Measurements from ENCODE around the gene PIP5K1A. TPM values are rescaled to one million over a fixed set of nuclear protein-coding genes. Genes with fewer than 3 reads are reported as not detected.

PIP5K1A gene
- total and polyA plus RNA-seq, 9 of the 15 experiments (the other 6 are each of a cell fraction or from before 2014, with no cell fraction given) = 1.9 to 42.4 (median 18.8) TPM

- TF ChIP-seq FOXK2 (conservative IDR thresholded peaks at IDR 0.05 in 1 of 2, IDR thresholded peaks at IDR 0.05 in 1 of 2; ENCODE audit: low read depth in 2 of 2) = peak; percentile 73 to 94
- no peak for TF ChIP-seq TCF15 (CRISPR knock-in tag; IDR thresholded peaks at IDR 0.05)
- TF ChIP-seq OTX1 (CRISPR knock-in tag; IDR thresholded peaks at IDR 0.05) = no peak
- TF ChIP-seq, protein P1, sequence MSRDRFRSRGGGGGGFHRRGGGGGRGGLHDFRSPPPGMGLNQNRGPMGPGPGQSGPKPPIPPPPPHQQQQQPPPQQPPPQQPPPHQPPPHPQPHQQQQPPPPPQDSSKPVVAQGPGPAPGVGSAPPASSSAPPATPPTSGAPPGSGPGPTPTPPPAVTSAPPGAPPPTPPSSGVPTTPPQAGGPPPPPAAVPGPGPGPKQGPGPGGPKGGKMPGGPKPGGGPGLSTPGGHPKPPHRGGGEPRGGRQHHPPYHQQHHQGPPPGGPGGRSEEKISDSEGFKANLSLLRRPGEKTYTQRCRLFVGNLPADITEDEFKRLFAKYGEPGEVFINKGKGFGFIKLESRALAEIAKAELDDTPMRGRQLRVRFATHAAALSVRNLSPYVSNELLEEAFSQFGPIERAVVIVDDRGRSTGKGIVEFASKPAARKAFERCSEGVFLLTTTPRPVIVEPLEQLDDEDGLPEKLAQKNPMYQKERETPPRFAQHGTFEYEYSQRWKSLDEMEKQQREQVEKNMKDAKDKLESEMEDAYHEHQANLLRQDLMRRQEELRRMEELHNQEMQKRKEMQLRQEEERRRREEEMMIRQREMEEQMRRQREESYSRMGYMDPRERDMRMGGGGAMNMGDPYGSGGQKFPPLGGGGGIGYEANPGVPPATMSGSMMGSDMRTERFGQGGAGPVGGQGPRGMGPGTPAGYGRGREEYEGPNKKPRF (IDR thresholded peaks at IDR 0.05; ENCODE audit: low read depth, low read length) = no peak
- TF ChIP-seq, protein P2, sequence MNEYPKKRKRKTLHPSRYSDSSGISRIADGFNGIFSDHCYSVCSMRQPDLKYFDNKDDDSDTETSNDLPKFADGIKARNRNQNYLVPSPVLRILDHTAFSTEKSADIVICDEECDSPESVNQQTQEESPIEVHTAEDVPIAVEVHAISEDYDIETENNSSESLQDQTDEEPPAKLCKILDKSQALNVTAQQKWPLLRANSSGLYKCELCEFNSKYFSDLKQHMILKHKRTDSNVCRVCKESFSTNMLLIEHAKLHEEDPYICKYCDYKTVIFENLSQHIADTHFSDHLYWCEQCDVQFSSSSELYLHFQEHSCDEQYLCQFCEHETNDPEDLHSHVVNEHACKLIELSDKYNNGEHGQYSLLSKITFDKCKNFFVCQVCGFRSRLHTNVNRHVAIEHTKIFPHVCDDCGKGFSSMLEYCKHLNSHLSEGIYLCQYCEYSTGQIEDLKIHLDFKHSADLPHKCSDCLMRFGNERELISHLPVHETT (CRISPR knock-in tag; conservative IDR thresholded peaks at IDR 0.05 in 1 of 2, IDR thresholded peaks at IDR 0.05 in 1 of 2) = peak in 1 of 2 experiments; percentile 94; a peak in 2 of 4 replicates
- peak; percentile 96 for TF ChIP-seq GABPB1 (CRISPR knock-in tag; IDR thresholded peaks at IDR 0.05)
- no peak for TF ChIP-seq ZNF12 (CRISPR knock-in tag; IDR thresholded peaks at IDR 0.05)
- TF ChIP-seq MNT (conservative IDR thresholded peaks at IDR 0.05) = peak; percentile 83 to 92
- TF ChIP-seq, protein P3, sequence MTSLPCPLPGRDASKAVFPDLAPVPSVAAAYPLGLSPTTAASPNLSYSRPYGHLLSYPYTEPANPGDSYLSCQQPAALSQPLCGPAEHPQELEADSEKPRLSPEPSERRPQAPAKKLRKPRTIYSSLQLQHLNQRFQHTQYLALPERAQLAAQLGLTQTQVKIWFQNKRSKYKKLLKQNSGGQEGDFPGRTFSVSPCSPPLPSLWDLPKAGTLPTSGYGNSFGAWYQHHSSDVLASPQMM (CRISPR knock-in tag; IDR thresholded peaks at IDR 0.05) = no peak
- no peak for TF ChIP-seq ZNF23 (CRISPR knock-in tag; IDR thresholded peaks at IDR 0.05)
- TF ChIP-seq, protein P4, sequence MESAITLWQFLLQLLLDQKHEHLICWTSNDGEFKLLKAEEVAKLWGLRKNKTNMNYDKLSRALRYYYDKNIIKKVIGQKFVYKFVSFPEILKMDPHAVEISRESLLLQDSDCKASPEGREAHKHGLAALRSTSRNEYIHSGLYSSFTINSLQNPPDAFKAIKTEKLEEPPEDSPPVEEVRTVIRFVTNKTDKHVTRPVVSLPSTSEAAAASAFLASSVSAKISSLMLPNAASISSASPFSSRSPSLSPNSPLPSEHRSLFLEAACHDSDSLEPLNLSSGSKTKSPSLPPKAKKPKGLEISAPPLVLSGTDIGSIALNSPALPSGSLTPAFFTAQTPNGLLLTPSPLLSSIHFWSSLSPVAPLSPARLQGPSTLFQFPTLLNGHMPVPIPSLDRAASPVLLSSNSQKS (CRISPR knock-in tag; IDR thresholded peaks at IDR 0.05) = no peak
- TF ChIP-seq, protein P5, sequence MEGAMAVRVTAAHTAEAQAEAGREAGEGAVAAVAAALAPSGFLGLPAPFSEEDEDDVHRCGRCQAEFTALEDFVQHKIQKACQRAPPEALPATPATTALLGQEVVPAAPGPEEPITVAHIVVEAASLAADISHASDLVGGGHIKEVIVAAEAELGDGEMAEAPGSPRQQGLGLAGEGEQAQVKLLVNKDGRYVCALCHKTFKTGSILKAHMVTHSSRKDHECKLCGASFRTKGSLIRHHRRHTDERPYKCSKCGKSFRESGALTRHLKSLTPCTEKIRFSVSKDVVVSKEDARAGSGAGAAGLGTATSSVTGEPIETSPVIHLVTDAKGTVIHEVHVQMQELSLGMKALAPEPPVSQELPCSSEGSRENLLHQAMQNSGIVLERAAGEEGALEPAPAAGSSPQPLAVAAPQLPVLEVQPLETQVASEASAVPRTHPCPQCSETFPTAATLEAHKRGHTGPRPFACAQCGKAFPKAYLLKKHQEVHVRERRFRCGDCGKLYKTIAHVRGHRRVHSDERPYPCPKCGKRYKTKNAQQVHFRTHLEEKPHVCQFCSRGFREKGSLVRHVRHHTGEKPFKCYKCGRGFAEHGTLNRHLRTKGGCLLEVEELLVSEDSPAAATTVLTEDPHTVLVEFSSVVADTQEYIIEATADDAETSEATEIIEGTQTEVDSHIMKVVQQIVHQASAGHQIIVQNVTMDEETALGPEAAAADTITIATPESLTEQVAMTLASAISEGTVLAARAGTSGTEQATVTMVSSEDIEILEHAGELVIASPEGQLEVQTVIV (CRISPR knock-in tag; IDR thresholded peaks at IDR 0.05; ENCODE audit: borderline replicate concordance) = no peak
- no peak for TF ChIP-seq ADNP (tag; IDR thresholded peaks at IDR 0.05)
- TF ChIP-seq ZFP1 (CRISPR knock-in tag; IDR thresholded peaks at IDR 0.05) = no peak
- TF ChIP-seq, protein P6, sequence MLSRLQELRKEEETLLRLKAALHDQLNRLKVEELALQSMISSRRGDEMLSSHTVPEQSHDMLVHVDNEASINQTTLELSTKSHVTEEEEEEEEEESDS (CRISPR knock-in tag; IDR thresholded peaks at IDR 0.05) = no peak
Observed at GRCh38 chr1:151165738-151166504, 32.4 kb upstream of the PIP5K1A start, which contains the start of the genes LYSMD1 and SCNM1 (continued).

Measured in K562 (cell line).